Stimulated activated CD4-positive, alpha-beta T cell treated with anti-CD3 and anti-CD28 coated beads, TNF-alpha, amount 100 ng/mL, for 4 hours (primary cell): Measurements from ENCODE around the gene TGFBR3L.
A peak's percentile ranks its signal among the peaks of the same experiment; 100 is the strongest.
"Not testable (repeated sequence)": the region's sequence is repeated elsewhere in the genome, so short reads cannot be mapped to it uniquely, and the experiment has no call there.

Source experiments
- DNase-seq, 3 experiments: peaks; one replicate each; pipeline ENCODE4 v3.0.0-alpha.2; 2020; ENCODE audit warnings: low read depth in 3 of 3

TGFBR3L gene

GRCh38 chr19:7928334-7928706 lies 13.7 kb downstream of the TGFBR3L start:
- DNase-seq = no peak

- peak in 1 of 3 experiments; percentile 36 for DNase-seq
Observed at GRCh38 chr19:7928741-7929701, 14.4 kb downstream of the TGFBR3L start.

- DNase-seq = not testable (repeated sequence)
Observed at GRCh38 chr19:7930030-7930429, 15.4 kb downstream of the TGFBR3L start.

- no peak for DNase-seq
Observed at GRCh38 chr19:7930765-7931164, 16.1 kb downstream of the TGFBR3L start.

- DNase-seq = no peak
Observed at GRCh38 chr19:7931221-7932061, 16.8 kb downstream of the TGFBR3L start.

- DNase-seq = no peak
Observed at GRCh38 chr19:7932276-7932929, 17.8 kb downstream of the TGFBR3L start.

- DNase-seq = no peak
Observed at GRCh38 chr19:7932930-7933300, 18.3 kb downstream of the TGFBR3L start.

GRCh38 chr19:7933411-7933810 lies 18.8 kb downstream of the TGFBR3L start:
- no peak for DNase-seq

GRCh38 chr19:7933828-7934725 lies 19.4 kb downstream of the TGFBR3L start:
- DNase-seq = no peak

GRCh38 chr19:7934766-7935165 lies 20.1 kb downstream of the TGFBR3L start:
- DNase-seq = no peak

- no peak for DNase-seq
Observed at GRCh38 chr19:7940841-7941240, 26.2 kb downstream of the TGFBR3L start.

GRCh38 chr19:7941895-7942596 lies 27.4 kb downstream of the TGFBR3L start:
- no peak for DNase-seq

GRCh38 chr19:7942981-7943443 lies 28.4 kb downstream of the TGFBR3L start:
- no peak for DNase-seq

GRCh38 chr19:7943444-7944176 lies 29.0 kb downstream of the TGFBR3L start, which contains the start of gene TIMM44:
Gene TIMM44, minus strand, starts transcription at chr19:7943666. Its CDS starts 15 bp downstream, at chr19:7943651.
- peak; percentile 97 to 99 (median 97) for DNase-seq

GRCh38 chr19:7944177-7944761 lies 29.6 kb downstream of the TGFBR3L start:
- peak; percentile 75 to 80 (median 80) for DNase-seq

GRCh38 chr19:7947939-7948338 lies 33.3 kb downstream of the TGFBR3L start:
- DNase-seq = no peak

- DNase-seq = no peak
Observed at GRCh38 chr19:7953060-7953459, 38.4 kb downstream of the TGFBR3L start.

GRCh38 chr19:7953576-7953975 lies 38.9 kb downstream of the TGFBR3L start:
- no peak for DNase-seq

GRCh38 chr19:7955696-7956095 lies 41.1 kb downstream of the TGFBR3L start:
- DNase-seq = no peak
